ENCODE measurements around the gene ERGIC2.
A peak's percentile ranks its signal among the peaks of the same experiment; 100 is the strongest.

The ERGIC2 gene

DNA sequence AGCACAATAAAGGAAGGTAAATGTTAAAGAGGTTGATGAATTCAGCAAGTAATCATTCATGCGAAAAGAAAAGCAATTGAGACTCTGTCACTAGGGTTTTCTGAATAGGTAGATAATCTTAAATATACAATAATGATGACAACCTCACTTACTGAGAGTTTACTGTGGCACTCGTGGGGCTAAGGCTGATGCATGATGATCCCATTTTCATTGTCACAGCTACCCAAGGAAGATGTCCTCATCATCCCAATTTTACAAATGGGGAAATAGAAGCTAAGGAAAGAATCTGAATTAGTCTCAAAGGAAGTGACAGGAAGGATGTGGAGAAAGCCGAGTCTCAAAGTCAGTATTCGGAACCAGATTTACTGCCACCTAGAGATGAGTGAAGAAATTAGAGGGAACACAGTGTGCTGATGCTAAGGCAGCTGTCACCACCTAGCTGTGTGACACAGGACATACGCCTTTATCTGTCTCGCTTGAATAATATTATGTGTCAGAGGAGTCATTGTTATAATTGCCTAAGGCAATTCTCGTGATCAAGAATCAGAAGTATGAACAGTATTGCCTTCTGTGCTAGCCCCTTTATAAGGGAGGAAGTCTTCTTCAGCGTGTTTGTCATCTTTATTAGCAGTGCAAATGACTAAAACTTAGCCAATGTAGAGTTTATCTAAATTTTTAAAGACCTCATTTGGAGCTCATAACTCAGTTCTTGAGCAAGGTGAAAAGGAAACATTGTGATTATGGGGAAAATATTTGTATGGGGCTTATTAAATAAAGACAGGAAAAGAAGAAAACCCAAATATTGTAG is 63.2 kb downstream of the ERGIC2 start:
- no peak overlapping the region for H3K4me3 ChIP-seq (ENCODE audit: low read depth, low read length)
- peak; percentile 71 for TF ChIP-seq CTCF (IDR thresholded peaks at IDR 0.05; ENCODE audit: borderline replicate concordance, insufficient read depth, low read depth, low read length)

DNA sequence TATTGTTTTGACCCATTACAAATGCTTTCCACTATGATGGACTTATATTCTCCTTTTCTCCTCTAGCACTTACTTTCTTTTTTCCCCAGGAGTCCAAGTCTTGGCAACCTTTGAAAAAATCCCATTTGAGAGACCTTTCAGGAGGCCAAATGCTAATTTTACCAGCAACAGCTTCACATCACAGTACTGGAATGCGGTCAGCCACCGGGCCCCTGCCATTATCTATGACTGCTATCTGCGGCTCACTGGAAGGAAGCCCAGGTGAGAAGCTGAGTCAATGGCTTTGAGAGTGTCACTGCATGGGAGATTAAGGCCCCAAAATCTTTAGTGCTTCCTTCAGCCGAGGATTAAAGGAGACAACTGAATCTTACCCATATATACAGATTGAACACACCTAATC is 64.2 kb downstream of the ERGIC2 start:
- H3K4me3 ChIP-seq (ENCODE audit: low read depth, low read length), result no peak overlapping the region
- TF ChIP-seq CTCF (IDR thresholded peaks at IDR 0.05; ENCODE audit: borderline replicate concordance, insufficient read depth, low read depth, low read length), result no peak

GRCh38 chr12:29314416-29314815 is 66.6 kb downstream of the ERGIC2 start:
- H3K4me3 ChIP-seq (ENCODE audit: low read depth, low read length), result no peak overlapping the region
- TF ChIP-seq CTCF (IDR thresholded peaks at IDR 0.05; ENCODE audit: borderline replicate concordance, insufficient read depth, low read depth, low read length), result no peak

- no peak overlapping the region for H3K4me3 ChIP-seq (ENCODE audit: low read depth, low read length)
- no peak for TF ChIP-seq CTCF (IDR thresholded peaks at IDR 0.05; ENCODE audit: borderline replicate concordance, insufficient read depth, low read depth, low read length)
These were observed 70.1 kb downstream of the ERGIC2 start for GRCh38 chr12:29310899-29311298.

DNA sequence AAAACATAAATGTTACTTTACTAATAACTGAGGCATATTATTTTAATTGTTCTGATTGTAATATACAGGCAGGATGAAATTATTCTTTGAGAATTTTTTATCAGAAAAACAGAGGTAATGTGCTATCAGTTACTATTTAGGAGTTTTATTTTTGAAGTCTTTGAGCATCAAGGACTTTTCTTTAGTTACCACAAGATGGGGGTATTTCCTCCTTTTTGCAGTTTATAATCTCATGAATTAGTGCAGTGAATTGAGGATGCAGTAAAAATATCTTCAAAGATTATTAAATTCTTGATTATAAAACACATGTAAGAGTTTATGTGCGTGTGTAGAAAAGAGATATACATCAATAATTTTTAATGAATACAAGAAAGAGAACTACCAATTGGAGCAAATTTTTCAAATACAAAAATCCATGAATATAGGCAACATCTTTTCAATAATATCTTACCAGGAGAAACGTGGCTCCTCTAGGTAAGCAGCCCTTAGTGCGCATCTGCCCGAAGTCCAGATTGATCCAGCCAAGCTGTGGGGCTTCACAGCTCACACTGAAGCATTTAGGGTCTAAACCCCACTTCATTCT is 71.6 kb downstream of the ERGIC2 start:
- TF ChIP-seq CTCF (IDR thresholded peaks at IDR 0.05; ENCODE audit: borderline replicate concordance, insufficient read depth, low read depth, low read length), result no peak
- no peak overlapping the region for H3K4me3 ChIP-seq (ENCODE audit: low read depth, low read length)

DNA sequence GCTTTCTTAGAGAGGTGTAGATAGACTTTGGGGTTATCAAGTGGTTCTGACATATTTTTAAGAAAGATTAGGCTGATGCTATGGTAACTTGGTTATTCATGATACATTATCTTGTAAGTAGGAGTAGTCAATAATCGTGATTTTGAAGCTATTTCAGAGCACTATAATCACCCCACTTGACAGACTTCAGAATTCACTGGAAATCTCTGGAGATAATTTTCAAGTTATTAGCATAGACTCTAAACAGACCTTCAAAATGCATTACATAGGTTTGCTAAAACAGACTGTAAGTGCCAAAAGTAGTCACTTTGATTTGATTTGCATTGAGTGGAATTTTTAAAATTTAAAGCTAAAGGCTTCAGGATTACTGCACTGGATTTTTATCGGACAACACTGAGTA is 74.3 kb downstream of the ERGIC2 start:
- no peak for TF ChIP-seq CTCF (IDR thresholded peaks at IDR 0.05; ENCODE audit: borderline replicate concordance, insufficient read depth, low read depth, low read length)
- H3K4me3 ChIP-seq (ENCODE audit: low read depth, low read length), result no peak overlapping the region

GRCh38 chr12:29306266-29306665 is 74.7 kb downstream of the ERGIC2 start:
- H3K4me3 ChIP-seq (ENCODE audit: low read depth, low read length), result no peak overlapping the region
- no peak for TF ChIP-seq CTCF (IDR thresholded peaks at IDR 0.05; ENCODE audit: borderline replicate concordance, insufficient read depth, low read depth, low read length)
